ENCODE data around the gene PRDM8. TPM values are rescaled to one million over a fixed set of nuclear protein-coding genes. Genes with fewer than 3 reads are reported as not detected.

The PRDM8 gene
- total RNA-seq, 1 experiment from 2014 or later, result 0.07 TPM

DNA sequence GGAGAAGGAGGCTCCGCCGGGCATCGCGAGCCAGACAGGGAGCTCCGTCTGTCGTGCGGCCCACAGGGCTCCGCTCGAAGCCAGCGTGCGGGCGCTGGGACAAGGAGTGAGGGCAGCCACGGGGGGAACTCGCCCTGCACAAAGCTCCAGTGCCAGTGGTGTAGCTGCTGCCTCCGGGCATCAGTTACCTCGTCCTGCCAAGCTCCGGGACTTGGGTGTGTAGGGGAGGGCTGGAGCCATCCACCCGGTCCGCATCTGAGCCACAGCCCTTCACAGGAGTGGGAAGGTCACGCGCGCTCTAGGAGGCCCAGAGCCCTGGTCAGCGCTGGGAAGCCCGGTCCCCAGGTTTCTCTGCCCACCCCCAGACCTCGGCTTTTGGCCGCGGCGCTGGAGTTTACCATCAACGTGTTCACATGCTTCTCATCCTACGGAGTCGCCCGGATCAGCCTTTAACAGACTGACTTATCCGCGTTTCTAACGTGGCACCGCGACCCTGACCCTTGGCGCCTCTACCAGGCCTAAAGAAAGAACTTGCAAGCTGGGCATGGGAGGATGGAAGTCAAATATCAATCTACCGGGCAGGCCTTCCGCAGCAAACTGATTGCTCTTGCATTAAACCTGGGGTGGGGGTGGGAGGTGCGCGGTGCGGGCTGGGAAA, 8.4 kb upstream of the PRDM8 start:
- peaks cover 98% of the 10 kb centered on the region for H3K27me3 ChIP-seq (ENCODE audit: control insufficient read depth, insufficient read depth, low read length)
- no peaks in the 10 kb centered on the region for H3K36me3 ChIP-seq (replicated peaks; ENCODE audit: control insufficient read depth, insufficient read depth, low read length)
- no peak for DNase-seq
- no peak overlapping the region for H3K4me3 ChIP-seq (ENCODE audit: insufficient read depth, low read depth, low read length)

DNA sequence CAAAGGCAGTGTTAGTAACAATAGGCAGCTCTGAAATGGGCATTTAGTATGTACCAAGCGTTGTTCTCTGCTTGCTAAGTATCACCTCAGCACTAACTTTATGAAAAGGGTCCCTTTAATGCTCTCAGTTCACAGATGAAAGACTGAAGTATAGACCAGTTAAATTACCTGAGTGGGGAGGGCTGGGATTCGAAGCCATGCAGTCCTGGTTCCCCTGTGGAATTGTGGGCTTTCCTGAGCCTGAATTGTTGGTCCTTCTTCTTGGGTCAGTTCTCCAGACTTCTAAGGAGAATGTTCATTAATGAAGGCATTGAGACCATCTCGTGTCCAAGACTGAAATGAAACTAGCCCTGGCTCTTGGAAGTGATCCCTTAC, 7.7 kb upstream of the PRDM8 start:
- no peaks in the 10 kb centered on the region for H3K36me3 ChIP-seq (replicated peaks; ENCODE audit: control insufficient read depth, insufficient read depth, low read length)
- H3K27me3 ChIP-seq (ENCODE audit: control insufficient read depth, insufficient read depth, low read length), result peaks cover 100% of the 10 kb centered on the region
- no peak overlapping the region for H3K4me3 ChIP-seq (ENCODE audit: insufficient read depth, low read depth, low read length)

DNA sequence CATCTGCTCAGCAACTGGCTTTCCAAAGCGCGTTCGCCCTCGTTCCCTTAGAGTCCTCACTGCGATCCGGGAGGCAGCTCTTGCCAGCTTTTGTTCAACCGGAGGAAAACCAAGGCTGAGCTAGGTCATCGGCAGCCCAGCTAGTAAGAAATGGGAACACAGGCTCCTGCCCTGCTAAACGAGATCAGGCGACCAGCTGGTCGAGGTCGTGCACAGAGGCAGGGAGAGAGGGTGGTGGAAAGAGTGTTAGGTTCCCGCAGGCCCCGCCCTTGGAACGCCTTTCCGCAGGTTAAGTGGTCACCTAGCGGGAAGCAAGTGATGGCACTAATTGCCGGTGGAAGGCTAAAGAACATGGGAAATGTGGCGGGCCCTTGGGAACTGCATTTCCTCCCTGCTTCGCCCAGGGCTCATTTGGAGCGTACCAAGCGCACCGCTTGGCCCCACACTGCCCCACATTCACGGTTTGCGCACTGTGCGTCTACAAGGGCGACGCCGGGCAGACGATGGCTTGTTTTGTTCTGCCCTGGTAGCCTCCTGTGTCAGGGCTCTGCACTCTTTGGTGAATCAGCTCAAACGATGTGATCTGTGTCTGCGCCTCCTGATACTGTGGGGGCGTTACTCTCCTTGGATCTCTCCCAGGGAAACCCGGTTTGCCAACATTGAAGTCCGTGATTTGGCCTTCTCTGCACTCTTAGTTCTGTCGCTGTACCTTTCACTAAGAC, 7.2 kb upstream of the PRDM8 start:
- peak; percentile 73 for DNase-seq
- Histone ChIP-seq H3K36me3 (replicated peaks; ENCODE audit: control insufficient read depth, insufficient read depth, low read length) (no peaks in the 10 kb centered on the region), H3K27me3 (ENCODE audit: control insufficient read depth, insufficient read depth, low read length) (peaks cover 100% of the 10 kb centered on the region), H3K4me3 (ENCODE audit: insufficient read depth, low read depth, low read length) (peak overlapping the region; percentile 4; the same call in 1 of the 2 replicates)

More for the DNA sequence above, 7.7 kb upstream of the PRDM8 start:
- DNase-seq, result no peak

DNA sequence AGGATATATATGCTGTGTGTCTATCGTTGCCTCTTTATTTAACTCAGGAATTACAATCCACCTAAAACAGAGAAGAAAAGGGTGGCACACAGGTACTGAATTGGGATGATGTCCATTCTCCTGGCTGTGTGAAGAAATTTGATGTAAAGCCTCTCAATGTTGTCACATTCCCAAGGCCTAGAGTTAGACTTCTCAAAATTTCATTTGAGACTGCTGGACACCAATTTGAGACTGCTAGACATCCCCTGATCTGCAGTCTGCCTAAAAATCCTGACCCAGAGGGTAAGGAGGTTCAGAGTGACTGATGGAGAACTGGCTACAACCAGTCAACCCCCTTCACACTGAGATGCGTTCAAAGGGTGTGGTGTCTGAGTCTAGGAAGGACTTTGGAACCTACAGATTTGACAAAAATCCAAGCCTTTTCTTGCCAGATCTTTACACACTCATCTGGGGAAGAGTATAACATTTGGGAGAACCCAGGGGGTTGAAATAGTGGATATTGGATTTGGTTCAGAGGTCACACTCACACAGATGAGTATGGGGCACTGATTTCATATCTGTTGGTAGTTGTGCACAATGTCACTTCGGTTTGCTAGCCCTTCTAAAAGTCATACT, 4.9 kb upstream of the PRDM8 start:
- H3K27me3 ChIP-seq (ENCODE audit: control insufficient read depth, insufficient read depth, low read length), result peaks cover 100% of the 10 kb centered on the region
- DNase-seq, result no peak
- no peaks in the 10 kb centered on the region for H3K36me3 ChIP-seq (replicated peaks; ENCODE audit: control insufficient read depth, insufficient read depth, low read length)
- no peak overlapping the region for H3K4me3 ChIP-seq (ENCODE audit: insufficient read depth, low read depth, low read length)

DNA sequence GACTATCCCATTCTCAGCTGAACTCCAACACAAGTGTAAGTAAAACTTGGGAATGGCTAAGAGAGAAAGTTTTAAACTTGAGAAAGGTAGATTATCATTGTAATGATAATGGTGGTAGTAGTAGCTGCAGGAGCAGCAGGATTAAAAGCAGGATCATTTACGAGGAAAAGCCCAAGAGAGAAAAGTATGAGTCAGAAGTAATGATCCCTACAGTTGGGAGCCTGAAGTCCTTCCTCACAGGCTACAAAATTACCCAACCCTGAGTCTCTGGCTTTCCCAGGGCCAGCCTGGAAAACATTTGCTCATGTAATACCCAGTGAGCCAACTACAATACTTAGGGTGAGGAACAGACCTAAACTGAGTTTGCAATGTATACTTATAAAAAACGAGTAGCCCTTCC, 4.4 kb upstream of the PRDM8 start:
- Histone ChIP-seq H3K4me3 (ENCODE audit: insufficient read depth, low read depth, low read length) (no peak overlapping the region), H3K27me3 (ENCODE audit: control insufficient read depth, insufficient read depth, low read length) (peaks cover 100% of the 10 kb centered on the region), H3K36me3 (replicated peaks; ENCODE audit: control insufficient read depth, insufficient read depth, low read length) (no peaks in the 10 kb centered on the region)
- DNase-seq, result no peak

DNA sequence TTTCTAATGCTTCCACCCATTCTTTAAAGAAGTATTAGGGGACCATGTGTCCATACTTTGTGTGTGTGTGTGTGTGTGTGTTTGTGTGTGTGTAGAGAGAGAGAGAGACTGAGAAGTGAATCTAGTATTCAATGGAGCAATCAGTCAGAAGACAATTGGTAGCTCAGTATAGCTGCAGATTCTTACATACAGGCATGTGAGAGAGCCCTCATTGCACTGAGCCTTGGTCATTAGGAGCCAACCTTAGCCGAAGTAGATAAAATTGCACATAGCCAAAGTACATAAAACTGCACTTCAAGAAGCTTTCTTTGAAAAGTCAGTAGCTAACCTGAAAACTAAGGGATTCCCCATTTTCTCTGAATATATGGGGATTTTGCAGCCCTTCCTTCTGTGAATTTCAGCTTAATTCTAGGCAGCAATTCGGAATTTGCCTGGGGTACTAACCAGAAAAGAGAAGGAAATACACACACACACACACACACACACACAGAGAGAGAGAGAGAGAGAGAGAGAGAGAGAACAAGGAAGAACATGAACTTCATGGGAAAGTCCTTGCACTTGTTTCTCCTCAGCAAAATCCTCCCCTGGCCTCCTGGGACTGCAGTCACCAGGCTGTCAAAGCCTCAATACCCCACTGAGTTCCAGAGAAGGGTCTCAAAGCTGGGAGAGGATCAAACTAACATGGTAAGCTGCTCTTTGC, 1.7 kb upstream of the PRDM8 start:
- no peak for DNase-seq
- Histone ChIP-seq H3K36me3 (replicated peaks; ENCODE audit: control insufficient read depth, insufficient read depth, low read length) (no peaks in the 10 kb centered on the region), H3K27me3 (ENCODE audit: control insufficient read depth, insufficient read depth, low read length) (peaks cover 100% of the 10 kb centered on the region), H3K4me3 (ENCODE audit: insufficient read depth, low read depth, low read length) (no peak overlapping the region)

DNA sequence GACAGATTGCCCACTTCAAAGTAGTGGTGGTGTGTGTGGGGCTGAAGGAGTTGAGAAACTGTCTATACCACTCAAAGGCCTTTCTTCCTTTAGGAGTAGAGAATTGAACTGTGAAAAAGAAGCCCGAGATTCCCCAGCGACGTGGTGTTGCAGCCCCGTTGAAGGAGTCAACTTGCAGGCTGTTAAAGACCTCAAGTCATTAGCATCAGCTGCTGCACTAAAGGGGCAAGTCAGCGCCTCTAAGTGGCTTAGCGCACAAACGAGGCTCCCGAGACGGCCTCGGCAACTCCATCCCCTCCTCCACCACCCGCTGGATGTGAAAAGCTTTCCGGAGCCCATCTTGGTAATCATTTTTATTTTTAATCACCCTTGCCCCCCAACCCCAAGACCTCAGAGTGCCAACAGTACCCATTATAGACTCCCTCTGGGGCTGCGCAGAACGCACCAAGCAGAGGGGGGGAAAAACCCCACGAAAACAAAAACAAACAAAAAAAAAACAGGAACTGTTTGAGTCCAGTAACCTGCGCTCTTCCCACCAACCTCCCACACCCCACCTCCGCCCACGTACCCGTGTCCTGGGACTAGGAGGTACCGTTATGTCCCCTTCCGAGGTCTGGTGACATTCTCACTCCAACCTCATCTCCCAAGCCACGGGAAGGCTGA, 913 bp upstream of the PRDM8 start:
- Histone ChIP-seq H3K4me3 (ENCODE audit: insufficient read depth, low read depth, low read length) (no peak overlapping the region), H3K36me3 (replicated peaks; ENCODE audit: control insufficient read depth, insufficient read depth, low read length) (no peaks in the 10 kb centered on the region), H3K27me3 (ENCODE audit: control insufficient read depth, insufficient read depth, low read length) (peaks cover 100% of the 10 kb centered on the region)
- DNase-seq, result peak; percentile 71

DNA sequence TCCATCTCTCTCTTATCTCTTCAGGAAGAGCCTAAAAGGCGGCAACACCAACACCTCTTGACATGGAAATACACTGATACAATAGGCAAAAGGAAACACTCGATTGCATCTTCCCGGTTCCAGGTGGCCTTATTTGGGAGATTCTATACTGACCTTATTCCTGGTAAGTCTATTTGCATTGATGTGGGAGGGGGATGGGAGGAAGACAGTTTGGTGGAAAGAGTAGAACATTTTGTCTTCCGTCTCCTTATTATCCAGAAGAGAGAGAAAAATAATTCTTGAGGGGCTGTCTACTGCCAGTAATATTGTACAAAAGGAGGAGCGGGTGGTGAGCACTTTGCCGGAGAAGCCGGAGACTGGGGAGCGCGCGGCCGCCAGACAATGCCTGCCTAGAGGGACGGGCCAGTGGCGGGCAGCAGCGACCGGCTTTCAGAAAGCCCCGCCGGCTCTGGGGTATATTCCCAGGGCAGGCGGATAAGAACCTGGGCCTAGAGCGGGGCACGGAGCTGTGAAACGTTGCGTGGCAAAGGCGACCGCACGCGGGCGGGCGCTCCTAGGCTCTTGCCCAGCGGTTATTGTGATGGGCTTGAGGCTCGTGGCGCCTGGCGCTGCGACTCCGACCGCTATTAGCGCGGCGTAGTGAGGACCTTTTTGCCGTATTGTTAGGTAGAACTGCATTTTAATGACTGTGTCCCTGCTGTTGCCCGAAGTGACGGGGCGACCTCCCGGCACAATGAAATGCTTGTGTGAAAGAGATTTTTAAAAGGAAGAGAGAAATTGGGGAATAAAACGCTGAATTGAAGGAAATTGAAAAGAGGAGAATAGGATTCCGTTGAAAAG, 518 bp downstream of the PRDM8 start:
- H3K36me3 ChIP-seq (replicated peaks; ENCODE audit: control insufficient read depth, insufficient read depth, low read length), result no peaks in the 10 kb centered on the region
- H3K4me3 ChIP-seq (ENCODE audit: insufficient read depth, low read depth, low read length), result peak overlapping the region; percentile 19; the same call in 1 of the 2 replicates
- H3K27me3 ChIP-seq (ENCODE audit: control insufficient read depth, insufficient read depth, low read length), result peaks cover 100% of the 10 kb centered on the region
- peak; percentile 79 for DNase-seq

DNA sequence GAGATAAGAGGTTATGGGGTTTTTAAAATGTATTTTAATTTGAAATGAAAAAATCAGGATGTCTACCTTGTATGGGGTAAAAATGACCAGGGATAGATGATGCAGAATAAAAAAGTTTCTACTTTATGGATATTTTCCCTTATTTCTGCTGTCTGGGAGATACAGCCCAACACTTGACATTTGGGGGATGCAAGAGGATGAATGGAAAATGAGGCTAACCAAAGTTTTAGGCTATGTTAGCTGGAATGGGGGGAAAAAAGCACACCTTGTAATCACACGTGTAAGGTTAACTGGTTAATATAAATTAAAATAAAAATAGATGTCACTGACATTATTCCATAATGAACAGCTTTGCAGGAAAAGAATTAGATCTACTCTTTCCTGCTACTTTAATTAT, 1.1 kb downstream of the PRDM8 start:
- DNase-seq, result no peak
- H3K36me3 ChIP-seq (replicated peaks; ENCODE audit: control insufficient read depth, insufficient read depth, low read length), result no peaks in the 10 kb centered on the region
- no peak overlapping the region for H3K4me3 ChIP-seq (ENCODE audit: insufficient read depth, low read depth, low read length)
- H3K27me3 ChIP-seq (ENCODE audit: control insufficient read depth, insufficient read depth, low read length), result peaks cover 100% of the 10 kb centered on the region

DNA sequence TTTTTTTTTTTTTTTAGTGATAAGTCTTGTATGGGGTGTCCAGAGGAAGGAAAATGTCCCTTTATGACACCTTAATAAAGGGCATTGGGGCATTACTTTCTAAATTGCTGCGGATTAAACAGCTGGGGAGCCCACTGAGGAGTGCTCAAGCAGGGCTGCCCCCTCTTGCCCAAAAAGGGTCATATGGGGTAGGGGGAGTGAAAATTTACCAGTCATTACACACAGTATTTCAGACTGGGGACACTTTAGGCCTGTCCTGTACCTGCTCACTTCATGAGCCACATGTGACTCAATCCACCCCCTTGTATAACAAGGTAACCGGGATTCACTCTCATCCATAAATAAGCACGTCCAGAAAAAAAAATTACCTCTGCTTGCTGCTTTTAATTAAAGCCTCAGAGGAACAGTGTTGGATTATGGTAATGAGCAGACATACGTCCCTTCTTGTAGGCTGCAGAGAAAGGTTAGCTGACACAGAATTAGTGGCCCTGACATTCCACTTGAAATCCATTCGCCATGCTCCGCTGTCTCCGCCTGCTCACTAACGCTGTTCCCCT, 1.8 kb downstream of the PRDM8 start:
- DNase-seq, result no peak
- no peaks in the 10 kb centered on the region for H3K36me3 ChIP-seq (replicated peaks; ENCODE audit: control insufficient read depth, insufficient read depth, low read length)
- H3K4me3 ChIP-seq (ENCODE audit: insufficient read depth, low read depth, low read length), result no peak overlapping the region
- peaks cover 100% of the 10 kb centered on the region for H3K27me3 ChIP-seq (ENCODE audit: control insufficient read depth, insufficient read depth, low read length)

DNA sequence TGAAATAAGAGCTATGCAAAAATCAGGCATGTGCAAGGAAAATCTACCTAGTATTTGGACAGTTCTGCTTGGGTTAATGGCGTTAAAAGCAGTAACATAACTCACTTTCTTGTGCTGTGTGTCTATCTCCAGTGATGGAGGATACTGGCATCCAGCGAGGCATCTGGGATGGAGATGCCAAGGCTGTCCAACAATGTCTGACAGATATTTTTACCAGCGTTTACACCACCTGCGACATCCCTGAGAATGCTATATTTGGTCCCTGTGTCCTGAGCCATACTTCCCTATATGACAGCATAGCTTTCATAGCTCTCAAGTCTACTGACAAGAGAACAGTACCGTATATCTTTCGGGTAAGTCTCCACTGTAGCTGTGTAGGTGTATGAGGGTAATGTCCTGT, 2.6 kb downstream of the PRDM8 start:
- DNase-seq, result no peak
- H3K27me3 ChIP-seq (ENCODE audit: control insufficient read depth, insufficient read depth, low read length), result peaks cover 100% of the 10 kb centered on the region
- H3K4me3 ChIP-seq (ENCODE audit: insufficient read depth, low read depth, low read length), result no peak overlapping the region
- H3K36me3 ChIP-seq (replicated peaks; ENCODE audit: control insufficient read depth, insufficient read depth, low read length), result no peaks in the 10 kb centered on the region

DNA sequence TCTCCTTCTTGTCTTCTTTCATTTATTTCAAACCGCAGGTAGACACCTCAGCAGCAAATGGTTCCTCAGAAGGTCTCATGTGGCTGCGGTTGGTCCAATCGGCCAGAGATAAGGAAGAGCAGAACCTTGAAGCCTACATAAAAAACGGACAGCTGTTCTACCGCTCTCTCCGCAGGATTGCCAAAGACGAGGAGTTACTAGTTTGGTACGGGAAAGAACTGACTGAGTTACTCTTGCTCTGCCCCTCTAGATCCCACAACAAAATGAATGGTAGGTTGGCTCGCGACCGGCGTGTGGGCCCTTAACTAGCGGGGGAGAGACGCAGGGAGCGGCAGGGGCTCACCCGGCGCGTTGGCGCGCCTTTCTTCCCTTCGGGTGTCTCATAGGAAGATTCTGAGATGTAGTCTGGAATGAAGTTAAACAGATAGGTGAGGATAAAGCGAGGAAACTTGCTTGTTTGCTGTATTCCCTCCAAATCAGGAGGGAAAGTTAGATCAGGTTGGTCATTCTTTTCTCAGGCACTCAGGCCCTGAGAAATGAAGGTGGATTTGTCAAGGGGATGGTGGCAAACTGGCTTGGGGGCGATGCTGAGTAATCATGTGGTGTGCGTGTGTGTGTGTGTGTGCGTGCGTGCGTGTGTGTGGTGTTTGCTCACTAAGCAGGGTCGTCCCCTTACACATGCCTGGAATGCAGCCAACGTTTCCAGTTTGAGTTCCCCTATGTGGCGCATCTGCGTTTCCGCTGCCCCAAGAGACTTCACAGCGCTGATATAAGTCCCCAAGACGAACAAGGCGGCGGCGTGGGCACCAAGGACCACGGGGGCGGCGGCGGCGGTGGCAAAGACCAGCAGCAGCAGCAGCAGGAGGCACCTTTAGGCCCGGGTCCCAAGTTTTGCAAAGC, 4.2 kb downstream of the PRDM8 start:
- DNase-seq, result peak; percentile 60
- Histone ChIP-seq H3K27me3 (ENCODE audit: control insufficient read depth, insufficient read depth, low read length) (peaks cover 100% of the 10 kb centered on the region), H3K4me3 (ENCODE audit: insufficient read depth, low read depth, low read length) (no peak overlapping the region)

More for the DNA sequence above, 4.2 kb downstream of the PRDM8 start:
- no peaks in the 10 kb centered on the region for H3K36me3 ChIP-seq (replicated peaks; ENCODE audit: control insufficient read depth, insufficient read depth, low read length)

Measured in H7 (cell line).